HepG2 (cell line): ENCODE data around the gene HACL1.

Source experiments
- CTCF ChIP-seq: sonication (generic); formaldehyde crosslinking; IDR thresholded peaks from 2 replicates; pipeline ENCODE4 v1.5.0; 2020; ENCODE audit warnings: mild to moderate bottlenecking, missing genetic modification reagents, moderate library complexity
- DDIT3 ChIP-seq: sonication (generic); formaldehyde crosslinking; IDR thresholded peaks from 2 replicates; pipeline ENCODE4 v1.4.0; 2020; ENCODE audit warnings: mild to moderate bottlenecking, missing genetic modification reagents
- DR1 ChIP-seq: sonication (generic); formaldehyde crosslinking; IDR thresholded peaks from 2 replicates; pipeline ENCODE4 v1.8.0; 2021; ENCODE audit warnings: mild to moderate bottlenecking, missing genetic modification reagents, inconsistent platforms
- EZH2 ChIP-seq: conservative IDR thresholded peaks from 2 replicates; pipeline ENCODE4 v1.6.1; 2012; ENCODE audit warnings: mild to moderate bottlenecking, low read depth, low read length, moderate library complexity
- FIP1L1 ChIP-seq: fragments of 200-400 bp; formaldehyde crosslinking; IDR thresholded peaks from 2 replicates; pipeline ENCODE4 v1.6.1; 2018; ENCODE audit warnings: low read depth, mild to moderate bottlenecking, low read length, moderate library complexity, borderline replicate concordance; ENCODE audit not compliant: insufficient read depth
- KDM1A ChIP-seq: IDR thresholded peaks from 2 replicates; pipeline ENCODE4 v1.6.1; 2016; ENCODE audit warnings: missing compliant biosample characterization
- MAFK ChIP-seq, 2 experiments: IDR thresholded peaks in 1 of 2; conservative IDR thresholded peaks in 1 of 2; 2 replicates each; pipeline ENCODE4 v1.6.1; 2011; ENCODE audit warnings: improper control_type of control experiment in 2 of 2, low read length in 2 of 2
- POLR2AphosphoS5 ChIP-seq: IDR thresholded peaks from 2 replicates; pipeline ENCODE4 v1.6.1; 2012; ENCODE audit warnings: low read depth, low read length
- SP140L ChIP-seq: sonication (generic); formaldehyde crosslinking; IDR thresholded peaks from 2 replicates; pipeline ENCODE4 v1.4.0; 2020; ENCODE audit warnings: missing genetic modification reagents, borderline replicate concordance
- STAG1 ChIP-seq: sonication (generic); formaldehyde crosslinking; IDR thresholded peaks from 2 replicates; pipeline ENCODE4 v1.4.0; 2020; ENCODE audit warnings: missing genetic modification reagents
- SUZ12 ChIP-seq: fragments of 150-350 bp; IDR thresholded peaks from 2 replicates; pipeline ENCODE4 v1.6.1; 2014; ENCODE audit warnings: low read depth, low read length
- ZNF549 ChIP-seq: sonication (generic); formaldehyde crosslinking; IDR thresholded peaks from 2 replicates; pipeline ENCODE4 v1.5.0; 2020; ENCODE audit warnings: missing genetic modification reagents
- ZNF776 ChIP-seq: sonication (generic); formaldehyde crosslinking; IDR thresholded peaks from 2 replicates; pipeline ENCODE4 v1.4.0; 2020; ENCODE audit warnings: mild to moderate bottlenecking, missing genetic modification reagents
- ZSCAN9 ChIP-seq: IDR thresholded peaks from 2 replicates; pipeline ENCODE4 v1.6.1; 2016; ENCODE audit warnings: borderline replicate concordance

DNA sequence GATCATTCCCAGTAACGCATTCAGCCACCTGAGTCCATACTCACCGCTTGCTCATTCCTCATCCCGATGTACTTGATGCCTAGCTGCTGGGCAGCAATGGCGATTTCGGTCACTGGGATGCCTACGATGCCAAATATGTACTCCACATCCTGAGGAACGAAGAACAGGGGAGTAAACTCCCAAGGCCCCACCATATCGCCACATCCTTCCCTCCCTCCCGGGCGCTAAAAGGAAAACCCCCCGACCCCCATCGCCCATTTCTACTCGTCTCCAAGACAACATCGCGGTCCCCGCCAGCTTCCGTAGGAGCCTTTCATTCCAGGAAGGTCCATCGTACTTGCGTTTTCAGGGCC lies 347 bp downstream of the HACL1 start:
- no peak for TF ChIP-seq POLR2AphosphoS5
- no peak for TF ChIP-seq SP140L (CRISPR knock-in tag)
- TF ChIP-seq DR1 (CRISPR knock-in tag), result no peak
- TF ChIP-seq DDIT3 (CRISPR knock-in tag), result no peak
- TF ChIP-seq KDM1A (CRISPR knock-in tag), result no peak
- TF ChIP-seq CTCF (CRISPR knock-in tag), result no peak
- no peak for TF ChIP-seq STAG1
- TF ChIP-seq MAFK (conservative IDR thresholded peaks at IDR 0.05 in 1 of 2, IDR thresholded peaks at IDR 0.05 in 1 of 2; ENCODE audit: low read length in 2 of 2), result no peak
- TF ChIP-seq FIP1L1, result no peak
- TF ChIP-seq EZH2, result no peak
- TF ChIP-seq ZNF549 (CRISPR knock-in tag), result no peak
- TF ChIP-seq ZNF776, result no peak
- TF ChIP-seq SUZ12, result no peak
- TF ChIP-seq ZSCAN9 (CRISPR knock-in tag), result no peak
